MCF 10A (cell line): ENCODE measurements around the gene POLD4. TPM values are rescaled to one million over a fixed set of nuclear protein-coding genes. Genes with fewer than 3 reads are reported as not detected.
"Not testable (repeated sequence)": the region's sequence is repeated elsewhere in the genome, so short reads cannot be mapped to it uniquely, and the experiment has no call there.

ENCODE experiments used
- Bru-seq: library from RNA; stranded (reverse); fragments of 400-500 nt; gene quantifications from one replicate; lab custom pipeline; 2021; lab: Mats Ljungman, UMichigan
- BruChase-seq, 2 experiments: library from RNA; stranded (reverse); fragments of 400-500 nt; gene quantifications; one replicate each; lab custom pipeline; 2021; lab: Mats Ljungman, UMichigan
- BruUV-seq: library from RNA; stranded (reverse); fragments of 400-500 nt; replicated peaks from 2 replicates; lab custom pipeline; 2021; lab: Mats Ljungman, UMichigan
- CTCF ChIA-PET: fragments of 300-600 bp; sonication (Branson Sonifier 250); formaldehyde crosslinking; extraction: SDS; loops from one replicate; lab custom pipeline; 2021; ENCODE audit warnings: antibody characterized with exemption, inconsistent platforms; lab: Yijun Ruan, JAX
- POLR2A ChIA-PET: fragments of 300-600, 350-650 bp; sonication (Branson Sonifier 250); formaldehyde crosslinking; extraction: SDS; loops from one replicate; lab custom pipeline; 2020; ENCODE audit warnings: antibody characterized with exemption, inconsistent platforms; lab: Yijun Ruan, JAX
- DNase-seq: peaks from one replicate; pipeline ENCODE4 v3.0.0-alpha.2; 2018; ENCODE audit not compliant: unreplicated experiment
- H3K27ac Mint-ChIP-seq: one replicate; pipeline ENCODE4 v1.8.0; 2022; ENCODE audit warnings: mild to moderate bottlenecking, low read depth, mixed read lengths; ENCODE audit not compliant: unreplicated experiment
- H3K27me3 Mint-ChIP-seq: one replicate; pipeline ENCODE4 v1.8.0; 2022; ENCODE audit warnings: mixed read lengths; ENCODE audit not compliant: insufficient read depth, unreplicated experiment
- H3K36me3 Mint-ChIP-seq: one replicate; pipeline ENCODE4 v1.8.0; 2022; ENCODE audit warnings: mild to moderate bottlenecking, moderate library complexity, mixed read lengths; ENCODE audit not compliant: insufficient read depth, unreplicated experiment
- H3K4me1 Mint-ChIP-seq: one replicate; pipeline ENCODE4 v1.8.0; 2022; ENCODE audit warnings: mixed read lengths; ENCODE audit not compliant: insufficient read depth, unreplicated experiment
- H3K4me3 Mint-ChIP-seq: one replicate; pipeline ENCODE4 v1.8.0; 2022; ENCODE audit warnings: mild to moderate bottlenecking, moderate library complexity, mixed read lengths; ENCODE audit not compliant: unreplicated experiment
- H3K9me3 Mint-ChIP-seq: one replicate; pipeline ENCODE4 v1.8.0; 2022; ENCODE audit warnings: mixed read lengths; ENCODE audit not compliant: unreplicated experiment
- CTCF ChIP-seq: fragments of 200-600 bp; IDR thresholded peaks from one replicate; pipeline ENCODE4 v1.8.0; 2022; ENCODE audit warnings: antibody characterized with exemption, mild to moderate bottlenecking; ENCODE audit not compliant: unreplicated experiment
- intact Hi-C: fragments of 100-400 bp; cut with micrococcal nuclease; formaldehyde crosslinking; loops from 2 replicates; pipeline ENCODE4 v1.14.1; 2022
- long read RNA-seq: library from polyadenylated mRNA; stranded (forward); transcript quantifications from one replicate; pipeline ENCODE4 v2.0.0, GENCODE V29; 2022
- total RNA-seq: library from RNA; stranded (reverse); gene quantifications from 2 replicates; pipeline ENCODE4 v1.2.3, GENCODE V29; 2022

Gene POLD4
- total RNA-seq (54.8 and 79.9 TPM in 2 replicates), Bru-seq, nascent RNA (percentile 61 among the genes with signal in this experiment), BruChase-seq, experiment 1, labeled RNA remaining after a 6-hour chase (percentile 69 among the genes with signal in this experiment), BruChase-seq, experiment 2, labeled RNA remaining after a 2-hour chase (percentile 57 among the genes with signal in this experiment)
- long read RNA-seq, transcript POLD4-207 (4 exons, 584 nt) = minor isoform, 7 of 112 reads
- long read RNA-seq, transcript POLD4-201 (4 exons, 918 nt) = major isoform, 50 of 112 reads
- long read RNA-seq, transcript POLD4-205 (4 exons, 1,486 nt) = minor isoform, 28 of 112 reads
- long read RNA-seq, partial matches to known transcripts = 13 of 112 reads
- long read RNA-seq, other reads (novel, unspliced or antisense) = 9 of 112 reads

GRCh38 chr11:67353317-67354074 lies at the start of gene POLD4:
POLD4 (minus strand) TSS chr11:67353546; CDS start chr11:67353399, 147 bp downstream.
- no peaks in the 10 kb centered on the region for H3K27me3 Mint-ChIP-seq
- no peaks in the 10 kb centered on the region for H3K9me3 Mint-ChIP-seq
- H3K4me3 Mint-ChIP-seq = peak within 1 kb of the TSS; percentile 85
- peaks cover 17% of the 10 kb centered on the region for H3K36me3 Mint-ChIP-seq
- H3K4me1 Mint-ChIP-seq = peaks cover 58% of the 10 kb centered on the region
- no peak for TF ChIP-seq CTCF
- H3K27ac Mint-ChIP-seq = peak within 1 kb of the TSS; percentile 91
- POLR2A ChIA-PET = interaction anchor here (0.6 to 9.3 kb wide), 22 partner anchors 8 to 666 kb away, joined by 3 to 144 read pairs (median 6); partner anchors contain the start of genes CLCF1, PPP1CA, RAD9A and SSH3
- peak; percentile 92 for DNase-seq
- intact Hi-C loops = loop anchor here (1.0 kb wide), 1 partner anchor 153 kb away; no protein-coding TSS in a partner anchor
- BruUV-seq = no TSS peak
- CTCF ChIA-PET = interaction anchor here (0.6 to 18.6 kb wide), 7 partner anchors 8 to 101 kb away, joined by 3 to 659 read pairs (median 5); partner anchors contain the start of gene CLCF1

DNA sequence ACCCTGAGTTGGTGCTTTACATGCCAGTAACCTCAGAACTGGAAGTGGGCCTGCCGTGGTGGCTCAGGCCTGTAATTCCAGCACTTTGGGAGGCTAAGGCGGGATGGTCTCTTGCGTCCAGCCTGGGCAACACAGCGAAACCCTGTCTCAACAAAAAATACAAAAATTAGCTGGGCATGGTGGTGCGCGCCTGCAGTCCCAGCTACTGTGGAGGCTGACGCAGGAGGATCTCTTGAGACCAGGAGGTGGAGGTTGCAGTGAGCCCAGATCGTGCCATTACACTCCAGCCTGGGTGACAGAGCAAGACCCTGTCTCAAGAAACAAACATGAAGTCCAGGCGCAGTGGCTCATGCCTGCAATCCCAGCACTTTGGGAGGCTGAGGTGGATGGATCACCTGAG lies 49.7 kb upstream of the POLD4 start:
- intact Hi-C loops, H3K27ac Mint-ChIP-seq, BruUV-seq, H3K27me3 Mint-ChIP-seq, H3K4me1 Mint-ChIP-seq, H3K9me3 Mint-ChIP-seq, H3K4me3 Mint-ChIP-seq, DNase-seq: not testable (repeated sequence)
- POLR2A ChIA-PET = interaction anchor here (1.0 to 2.8 kb wide), 3 partner anchors 10 to 98 kb away, joined by 3 to 27 read pairs (median 3); no protein-coding TSS in a partner anchor
- peaks cover 18% of the 10 kb centered on the region for H3K36me3 Mint-ChIP-seq
- CTCF ChIA-PET = interaction anchor here (1.2 kb wide), 1 partner anchor 52 kb away, joined by 4 read pairs; no protein-coding TSS in a partner anchor

DNA sequence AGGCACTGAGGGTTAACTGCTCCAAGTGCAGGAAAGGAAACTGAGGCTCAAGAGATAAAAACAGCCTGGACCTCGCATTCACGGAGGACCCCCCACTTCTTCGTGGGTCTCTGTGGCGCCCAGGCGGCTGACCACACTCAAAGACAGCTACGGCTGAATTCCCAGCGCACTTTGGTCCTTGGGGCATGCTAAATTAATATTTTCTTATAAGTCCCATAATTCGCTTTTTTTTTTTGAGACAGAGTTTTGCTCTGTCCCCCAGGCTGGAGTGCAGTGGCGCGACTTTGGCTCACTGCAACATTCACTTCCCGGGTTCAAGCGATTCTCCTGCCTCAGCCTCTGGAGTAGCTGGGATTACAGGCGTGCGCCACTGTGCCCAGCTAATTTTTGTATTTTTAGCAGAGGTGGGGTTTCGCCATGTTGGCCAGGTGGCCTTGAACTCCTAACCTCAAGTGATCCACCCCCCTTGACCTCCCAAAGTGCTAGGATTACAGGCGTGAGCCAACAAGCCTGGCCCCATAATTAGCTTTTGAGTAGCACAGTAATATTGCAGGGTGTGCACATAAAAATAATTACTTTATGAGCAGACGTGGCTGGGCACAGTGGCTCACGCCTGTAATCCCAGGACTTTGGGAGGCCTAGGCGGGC lies 49.0 kb upstream of the POLD4 start:
- H3K27me3 Mint-ChIP-seq, DNase-seq, H3K27ac Mint-ChIP-seq, intact Hi-C loops, H3K9me3 Mint-ChIP-seq, H3K4me1 Mint-ChIP-seq: not testable (repeated sequence)
- CTCF ChIA-PET = interaction anchor here (0.6 to 2.0 kb wide), 9 partner anchors 9 to 348 kb away, joined by 3 to 11 read pairs (median 4); partner anchors contain the start of genes GPR152 and RAD9A
- peak overlapping the region; percentile 71 for H3K4me3 Mint-ChIP-seq
- POLR2A ChIA-PET = interaction anchor here (0.6 to 3.3 kb wide), 19 partner anchors 10 to 181 kb away, joined by 3 to 61 read pairs (median 5); partner anchors contain the start of genes CDK2AP2, GSTP1, PITPNM1 and POLD4
- peaks cover 21% of the 10 kb centered on the region for H3K36me3 Mint-ChIP-seq
- BruUV-seq = TSS peak; percentile 68

GRCh38 chr11:67401495-67402191 lies 48.3 kb upstream of the POLD4 start, which contains the start of gene PPP1CA:
PPP1CA (minus strand) TSS chr11:67401858; CDS start chr11:67401782, 76 bp downstream.
- POLR2A ChIA-PET = interaction anchor here (0.6 to 3.3 kb wide), 27 partner anchors 10 to 182 kb away, joined by 3 to 61 read pairs (median 4); partner anchors contain the start of genes AIP, ANKRD13D, CDK2AP2 and GSTP1
- Mint-ChIP-seq H3K27me3 (no peaks in the 10 kb centered on the region), H3K27ac (no peak within 1 kb of the TSS), H3K4me3 (peak within 1 kb of the TSS; percentile 71), H3K9me3 (no peaks in the 10 kb centered on the region), H3K36me3 (peaks cover 27% of the 10 kb centered on the region), H3K4me1 (peaks cover 9% of the 10 kb centered on the region)
- peak; percentile 84 for DNase-seq
- BruUV-seq = no TSS peak
- intact Hi-C loops = loop anchor here (1.0 kb wide), 2 partner anchors 68 to 105 kb away; partner anchors contain the start of gene TMEM134
- TF ChIP-seq CTCF = peak; percentile 35
- CTCF ChIA-PET = interaction anchor here (0.5 to 2.0 kb wide), 20 partner anchors 9 to 786 kb away, joined by 3 to 11 read pairs (median 4); partner anchors contain the start of genes GPR152, RAD9A, RPS6KB2 and TMEM134
